GM19467 (cell line): ENCODE measurements around the gene ADORA3.
"Not testable (repeated sequence)": the region's sequence is repeated elsewhere in the genome, so short reads cannot be mapped to it uniquely, and the experiment has no call there.

ENCODE experiments used
- ATAC-seq: cut with Tn5 transposase; IDR thresholded peaks from one replicate; pipeline ENCODE4 v1.9.1; 2021; ENCODE audit warnings: mild to moderate bottlenecking, moderate library complexity; ENCODE audit not compliant: unreplicated experiment

The ADORA3 gene

DNA sequence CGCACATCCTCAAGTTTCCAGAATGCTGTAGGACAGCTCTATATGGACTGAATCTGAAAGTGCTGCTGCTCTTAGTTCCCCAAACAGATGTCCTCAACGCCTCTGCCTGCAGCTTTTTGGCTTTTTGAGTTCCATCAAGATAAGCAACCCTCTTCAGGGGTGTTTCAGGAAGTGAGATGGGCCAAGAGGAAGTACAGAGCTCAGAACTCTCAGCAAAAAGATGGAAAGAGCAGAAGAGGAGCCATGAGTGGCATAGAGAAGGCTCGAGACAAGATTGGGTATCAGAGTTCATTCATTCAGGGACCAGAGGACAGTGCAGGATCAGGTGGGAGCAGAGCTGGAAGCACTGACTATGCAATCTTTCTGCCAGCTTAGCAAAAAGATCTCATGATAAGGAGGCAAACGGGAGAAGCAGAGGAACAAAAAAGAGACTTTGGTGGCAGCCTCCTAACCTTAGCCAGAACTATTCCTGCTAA is at the start of gene ADORA3, which contains the start of gene TMIGD3:
ADORA3 (minus strand) TSS at position 49 of the 476 bp plus-strand sequence. CDS start 279 bp downstream, outside the sequence.
TMIGD3 (minus strand) TSS at position 49 of the 476 bp plus-strand sequence. CDS start 279 bp downstream, outside the sequence.
- no peak for ATAC-seq

DNA sequence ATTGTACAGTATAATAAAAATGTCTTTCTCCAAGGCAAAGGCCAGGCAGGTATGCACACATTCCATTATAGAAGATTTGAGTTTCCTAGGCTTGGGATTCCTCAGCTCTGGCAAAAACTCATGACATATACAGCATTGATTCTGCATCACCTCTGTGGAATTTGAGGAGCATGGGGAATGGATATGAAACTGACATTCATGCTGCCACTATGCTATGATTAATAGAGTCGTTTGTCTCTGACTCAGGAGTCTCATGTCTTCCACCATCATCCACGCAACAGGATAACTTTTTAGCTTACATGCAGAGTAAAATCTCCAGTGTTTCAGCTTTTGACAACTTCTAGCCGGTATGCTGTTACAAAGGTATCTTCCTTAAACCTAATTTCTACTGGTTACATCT is 49.8 kb upstream of the ADORA3 start:
- no peak for ATAC-seq

DNA sequence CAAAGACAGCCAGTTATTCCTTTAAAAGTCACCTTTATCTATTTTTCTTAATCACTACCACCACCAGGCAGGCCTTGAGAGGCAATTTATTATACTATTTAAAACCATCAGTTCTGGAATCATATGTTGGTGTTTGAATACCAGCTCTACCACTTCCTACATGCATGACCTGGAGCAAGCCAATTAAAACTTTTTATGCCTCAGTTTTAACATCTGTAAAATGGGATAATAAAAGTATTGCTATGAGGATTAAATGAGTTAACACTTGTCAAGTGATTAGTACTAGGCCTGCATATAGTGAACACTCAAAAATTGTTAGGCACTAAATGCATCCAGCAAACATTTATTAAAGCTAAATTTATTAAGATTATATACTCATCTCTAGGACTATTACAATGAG is 49.2 kb upstream of the ADORA3 start:
- ATAC-seq: no peak

DNA sequence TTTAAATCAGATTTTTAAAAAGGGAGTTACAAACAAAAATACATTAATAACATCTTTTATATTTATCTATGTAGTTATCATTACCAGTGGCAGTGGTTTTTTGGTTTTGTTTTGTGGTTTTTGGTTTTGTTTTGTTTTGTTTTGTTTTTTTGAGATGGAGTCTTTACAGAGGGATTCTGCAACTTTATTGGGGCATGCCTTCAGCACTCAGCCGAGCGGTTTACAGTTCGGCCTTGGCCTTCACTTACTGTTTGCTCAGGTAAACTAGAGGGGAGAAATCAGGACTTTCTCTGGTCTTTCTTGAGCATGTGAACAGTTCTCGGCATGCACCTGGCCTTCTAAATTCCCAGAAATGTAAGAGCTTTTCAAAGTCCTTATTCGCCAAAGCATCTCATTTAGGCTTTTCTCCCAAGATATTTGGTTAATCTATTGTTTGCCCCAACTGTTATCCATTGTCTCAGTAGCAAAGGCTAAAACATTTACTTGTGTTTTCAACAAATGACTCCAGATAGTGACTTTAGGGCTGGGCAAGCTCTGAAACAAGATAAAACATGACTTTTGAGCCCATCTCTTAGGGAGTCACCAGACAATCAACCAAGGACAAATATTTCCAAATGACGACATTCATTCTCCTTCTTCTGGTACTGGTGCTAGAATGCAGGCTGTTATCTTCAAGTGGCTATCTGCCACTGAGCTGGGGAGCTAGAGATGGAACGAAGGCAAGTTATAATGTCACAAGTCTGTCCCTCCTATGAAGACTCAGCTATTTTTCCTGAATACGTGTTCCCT is 48.4 kb upstream of the ADORA3 start:
- ATAC-seq: no peak

DNA sequence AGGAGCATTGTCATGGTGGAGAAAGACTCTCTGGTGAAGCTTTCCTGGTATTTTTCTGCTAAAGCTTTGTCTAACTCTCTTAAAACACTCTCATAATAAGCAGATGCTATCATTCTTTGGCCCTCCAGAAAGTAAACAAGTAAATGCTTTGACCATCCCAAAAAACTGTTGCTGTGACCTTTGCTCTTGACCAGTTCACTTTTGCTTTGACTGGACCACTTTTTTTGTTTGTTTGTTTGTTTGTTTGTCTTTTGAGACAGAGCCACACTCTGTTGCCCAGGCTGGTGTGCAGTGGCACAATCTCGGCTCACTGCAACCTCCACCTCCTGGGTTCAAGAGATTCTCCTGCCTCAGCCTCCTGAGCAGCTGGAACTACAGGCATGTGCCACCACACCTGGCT is 44.4 kb upstream of the ADORA3 start:
- not testable (repeated sequence) for ATAC-seq

DNA sequence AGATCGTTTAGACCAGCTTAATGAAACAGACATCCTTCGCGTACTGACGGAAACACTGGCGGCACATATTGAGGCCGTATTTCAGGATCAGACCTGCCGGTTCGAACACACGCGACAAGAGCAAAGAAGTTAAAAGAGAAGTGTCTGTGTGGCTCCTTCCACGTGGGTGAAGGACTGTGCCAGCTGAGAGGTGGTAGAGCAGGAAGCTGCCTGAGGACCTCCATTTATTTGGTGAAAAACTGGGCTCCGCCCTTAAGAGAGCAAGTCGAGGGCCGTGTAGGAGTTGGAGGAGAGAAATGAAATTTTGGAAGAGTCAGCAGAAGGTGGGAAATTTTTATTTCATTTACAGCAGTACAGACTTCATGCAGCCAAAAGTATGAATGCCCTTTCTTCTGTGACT is 38.8 kb upstream of the ADORA3 start:
- no peak for ATAC-seq

DNA sequence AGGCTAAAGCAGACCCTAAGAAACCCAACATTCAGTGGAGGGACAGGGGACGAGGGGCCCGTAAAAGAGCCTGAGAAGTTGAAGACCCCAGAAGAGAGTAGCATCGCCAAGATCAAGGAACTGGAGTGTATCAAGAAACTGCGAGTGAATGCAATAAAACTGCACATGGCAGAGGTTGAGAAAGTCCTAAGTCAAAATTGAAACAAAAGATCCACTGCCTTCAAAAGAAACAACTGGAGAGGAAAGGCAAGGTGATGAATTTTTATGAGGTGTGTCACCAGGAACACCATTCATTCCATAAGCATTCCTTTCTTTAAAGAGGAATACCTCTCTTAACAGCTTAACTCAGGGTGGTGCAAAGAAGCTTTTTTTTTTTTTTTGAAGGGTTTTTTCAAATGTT is 38.3 kb upstream of the ADORA3 start:
- no peak for ATAC-seq

DNA sequence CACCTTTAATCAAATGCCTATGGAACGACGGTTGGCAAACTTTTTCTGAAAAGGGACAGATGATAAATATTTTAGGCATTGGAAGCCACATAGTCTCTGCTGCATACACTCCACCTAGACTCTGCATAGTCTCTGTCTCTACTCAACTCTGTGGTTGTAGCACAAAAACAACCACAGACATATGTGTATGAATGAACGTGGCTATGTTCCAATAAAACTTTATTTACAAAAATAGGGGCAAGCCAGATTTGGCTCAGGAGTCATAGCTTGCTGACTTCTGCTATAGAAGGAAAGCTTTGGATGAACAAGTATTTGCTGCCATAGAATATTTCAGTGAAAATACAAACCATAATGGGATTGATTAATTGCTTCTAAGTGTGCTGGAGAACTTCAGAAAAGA is 37.5 kb upstream of the ADORA3 start:
- no peak for ATAC-seq

DNA sequence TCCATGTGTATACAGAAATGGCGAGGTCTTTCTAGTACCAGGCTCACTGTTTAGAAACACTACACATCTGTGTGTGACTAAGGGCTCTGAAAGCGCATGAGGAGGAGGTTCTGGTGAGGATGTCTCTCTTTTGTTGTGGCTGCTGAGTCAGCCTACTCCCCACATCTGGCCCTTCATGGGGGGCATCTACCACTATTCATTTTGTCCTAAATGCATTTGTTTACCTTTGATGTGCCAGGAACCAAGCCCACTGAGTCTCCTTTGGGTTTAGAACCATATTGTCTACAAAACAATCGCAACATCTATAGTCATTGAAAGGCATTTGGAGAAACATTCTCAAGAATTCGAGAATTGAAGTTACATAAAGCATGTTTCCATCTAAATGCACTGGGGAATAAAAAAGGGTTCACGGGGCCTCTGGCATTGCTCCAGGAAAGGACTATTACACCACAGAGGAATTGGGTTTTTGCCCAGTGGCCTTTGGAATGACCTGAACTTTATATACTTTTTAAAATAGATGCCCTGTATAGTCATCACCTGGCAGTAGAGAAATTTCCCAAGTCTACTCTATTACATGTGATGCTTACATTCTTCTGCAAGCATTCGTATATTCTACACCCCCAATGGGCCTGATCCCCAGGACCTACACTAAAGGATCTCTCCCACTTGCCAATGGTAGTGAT is 35.1 kb upstream of the ADORA3 start:
- no peak for ATAC-seq

DNA sequence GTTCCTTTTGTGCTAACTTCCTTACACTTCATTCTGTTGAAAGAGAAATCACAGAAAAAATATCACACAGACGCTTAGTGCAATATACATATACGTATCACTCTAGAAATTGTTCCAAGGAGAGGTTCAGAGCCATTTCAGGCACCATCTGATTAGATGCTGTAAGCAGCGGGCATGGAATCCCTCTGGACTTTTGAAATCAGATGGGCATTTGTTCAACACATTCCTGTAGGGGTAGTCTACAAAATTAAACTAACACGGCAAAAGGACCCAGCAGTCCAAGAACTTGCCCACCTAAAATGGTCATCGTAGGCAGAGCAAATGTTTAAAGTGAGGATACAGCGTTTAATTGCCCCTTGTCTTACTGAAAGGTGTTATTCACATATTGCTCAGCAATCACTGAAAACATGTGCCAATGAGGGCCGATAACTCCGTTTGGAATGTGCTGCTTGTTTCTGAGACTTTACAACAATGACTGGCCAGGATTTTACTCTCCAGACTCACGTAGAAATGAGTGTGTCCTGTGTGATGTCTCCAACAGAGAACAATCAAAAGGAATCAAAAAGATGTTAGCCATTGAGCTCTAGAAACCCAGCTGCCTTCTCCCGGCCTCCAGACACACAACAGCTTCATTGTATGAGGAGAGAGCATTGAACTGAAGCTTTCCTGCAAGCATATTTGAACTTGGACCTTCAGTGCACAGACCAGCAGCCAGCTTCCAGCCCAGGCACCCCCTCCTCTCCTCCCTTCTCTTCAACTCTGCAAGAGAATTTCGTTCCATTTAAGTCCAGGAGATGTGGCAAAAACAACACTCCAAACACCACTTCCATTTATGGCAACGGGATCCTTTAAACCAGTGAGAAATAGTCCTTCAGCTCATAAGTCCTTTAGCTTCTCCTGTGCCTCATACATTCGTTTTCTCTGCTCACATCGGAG is 32.1 kb upstream of the ADORA3 start:
- no peak for ATAC-seq

DNA sequence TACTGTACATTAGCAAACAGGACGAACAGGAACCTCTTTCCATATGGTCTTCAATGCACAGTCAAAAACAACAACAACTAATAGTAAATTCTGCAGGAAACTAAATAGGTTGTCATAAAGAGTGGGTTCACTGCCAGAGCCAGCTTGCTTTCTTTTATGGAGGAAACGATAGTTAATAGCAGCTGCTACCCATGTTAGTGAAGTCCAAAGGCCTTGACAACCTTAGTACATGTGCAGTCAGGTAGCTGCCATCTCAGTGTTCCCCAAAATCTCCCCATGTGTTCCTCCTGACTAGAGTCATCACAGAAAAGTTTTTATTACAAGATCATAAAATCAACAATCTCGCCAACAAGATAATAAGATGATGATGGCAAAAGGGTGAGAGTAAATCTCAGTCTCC is 16.6 kb upstream of the ADORA3 start:
- no peak for ATAC-seq

DNA sequence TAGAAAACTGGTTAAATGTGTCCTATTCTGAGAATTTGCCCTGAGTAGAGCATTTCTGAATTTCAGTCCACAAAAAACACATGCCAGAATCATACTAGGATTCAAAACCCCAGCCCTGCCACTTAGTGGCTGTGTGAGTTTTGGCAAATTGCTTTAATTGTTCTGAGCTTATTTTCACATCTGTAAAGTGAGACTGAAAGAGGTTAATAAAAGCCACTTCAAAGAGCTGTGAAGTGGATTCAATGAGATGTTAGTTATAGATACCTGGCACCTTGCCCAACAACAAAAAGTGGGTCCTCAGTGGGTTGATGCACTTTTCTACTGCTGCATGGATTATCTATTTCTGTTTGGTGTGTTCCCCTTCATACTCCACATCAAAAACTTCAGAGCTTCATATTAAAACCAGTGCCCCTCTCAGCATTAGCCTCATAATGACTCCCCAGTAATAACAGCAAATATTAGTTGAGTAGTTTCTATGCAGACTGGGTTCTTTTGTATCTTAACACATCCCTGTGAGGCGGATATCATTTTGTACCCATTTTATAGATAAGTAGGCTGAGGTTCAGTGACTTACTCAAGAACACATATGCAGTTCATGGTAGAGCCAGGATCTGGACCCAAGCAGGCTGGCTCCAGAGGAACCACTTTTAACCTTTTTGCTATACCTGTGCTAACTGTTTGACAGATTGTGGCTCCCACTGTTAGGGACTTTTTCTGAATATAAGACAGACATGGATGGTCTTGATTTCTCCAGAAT is 14.2 kb upstream of the ADORA3 start:
- ATAC-seq: no peak

DNA sequence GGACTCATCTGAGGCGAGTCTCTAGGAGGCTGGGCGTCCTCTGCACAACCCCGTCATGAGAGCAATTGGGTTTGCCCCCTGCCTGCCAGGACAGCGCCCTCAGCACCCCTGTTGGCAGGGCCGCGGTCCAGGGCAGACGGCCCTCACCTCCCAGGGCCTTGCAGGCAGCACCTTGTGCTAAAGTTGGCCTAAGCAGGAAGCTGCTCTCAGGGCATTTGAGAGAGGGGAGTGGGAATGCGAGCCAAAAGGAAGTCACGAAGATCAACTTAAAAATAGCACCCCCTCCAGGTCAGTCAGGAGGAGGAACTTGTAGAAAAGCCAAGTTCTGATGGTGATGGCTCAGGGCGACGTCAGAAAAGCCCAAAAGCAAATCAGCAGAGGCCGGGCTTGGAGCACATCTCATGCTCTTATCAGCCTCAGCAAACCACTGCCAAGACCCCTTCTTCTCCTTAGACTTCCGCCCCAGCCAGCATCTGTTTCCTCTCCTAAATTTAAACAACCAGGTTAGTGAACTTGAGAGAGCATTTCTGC is 12.6 kb upstream of the ADORA3 start:
- no peak for ATAC-seq

DNA sequence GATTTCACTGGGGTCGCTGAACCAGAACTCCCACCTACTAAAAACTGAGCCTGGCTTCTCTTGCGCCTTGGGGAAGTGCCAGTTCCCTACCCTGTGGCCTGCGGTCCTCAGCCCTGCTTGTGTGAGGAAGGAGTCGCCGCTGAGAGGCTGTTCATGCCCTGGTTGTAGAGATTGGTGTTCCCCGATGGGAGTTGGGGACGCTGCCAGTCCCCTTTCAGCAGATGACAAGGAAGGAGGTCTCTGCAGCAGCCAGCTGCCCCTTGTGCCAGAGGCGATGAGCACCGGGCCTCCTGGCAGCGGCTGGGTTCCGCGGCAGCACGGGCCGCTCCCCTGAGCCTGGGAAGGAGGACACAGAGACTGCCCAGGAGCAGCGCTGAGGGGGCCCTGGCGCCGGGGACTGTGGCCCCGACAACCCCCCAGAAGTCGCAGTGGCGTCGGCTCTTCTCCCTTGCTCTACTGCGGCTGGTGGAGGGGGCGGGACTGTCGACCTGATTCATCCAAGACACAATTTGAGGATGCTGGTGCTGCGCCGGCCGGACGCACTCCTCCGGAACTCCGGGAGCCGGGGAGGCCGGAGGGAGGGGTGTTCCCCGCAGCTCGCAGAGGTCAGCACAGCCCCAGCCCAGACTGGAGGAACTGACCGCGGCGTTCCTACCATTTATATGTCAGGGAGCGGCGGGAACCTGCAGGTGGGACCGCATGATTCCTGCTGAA is 12.0 kb upstream of the ADORA3 start:
- no peak for ATAC-seq

DNA sequence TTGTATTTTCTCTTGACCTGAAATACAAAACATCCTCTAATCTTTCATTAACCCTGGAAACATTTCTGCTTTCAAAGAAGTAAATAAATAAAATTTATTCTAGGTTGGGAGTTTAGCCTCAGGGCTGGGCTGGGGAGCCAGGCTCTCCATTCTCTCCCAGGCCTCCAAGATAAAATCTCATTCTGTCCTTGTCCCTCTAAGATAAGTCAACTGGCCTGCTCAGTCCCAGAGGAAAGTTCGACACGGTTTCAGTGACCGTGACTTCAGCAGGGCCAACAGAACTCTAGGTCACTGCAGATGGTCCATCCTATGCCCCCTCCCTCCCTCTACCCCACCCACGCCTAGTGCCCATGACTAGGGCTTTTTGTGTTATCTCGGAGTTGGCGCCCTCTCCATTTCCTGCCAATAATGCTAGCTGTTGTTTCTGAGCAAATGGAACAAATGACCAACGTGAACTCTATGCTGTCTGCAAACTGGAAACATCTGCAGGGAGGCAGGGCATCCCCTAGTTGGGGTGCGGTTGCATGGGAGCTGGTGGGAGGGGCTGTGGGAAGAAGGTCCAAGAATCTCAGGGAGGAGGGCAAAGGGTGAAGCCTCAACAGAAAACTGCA is 10.1 kb upstream of the ADORA3 start:
- ATAC-seq: no peak

DNA sequence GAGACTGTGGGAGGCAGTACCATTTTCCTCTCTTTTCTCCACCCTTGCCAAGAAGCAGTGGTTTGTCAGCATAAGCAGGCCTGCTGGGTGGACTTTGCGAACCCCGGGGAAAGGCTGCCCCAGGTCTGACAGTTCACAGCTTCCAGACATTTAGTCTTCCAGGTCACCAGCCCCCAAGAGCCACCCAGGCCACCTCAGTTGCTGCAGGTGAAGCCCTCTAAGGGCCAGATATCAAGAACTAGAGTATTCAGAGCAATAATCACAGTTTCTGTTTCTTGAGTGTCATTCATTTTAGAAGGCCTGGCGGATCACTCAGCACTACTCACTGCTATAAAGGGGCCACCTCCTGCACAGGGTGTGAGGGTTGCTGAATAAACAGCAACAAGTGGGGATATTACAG is 9.5 kb upstream of the ADORA3 start:
- no peak for ATAC-seq

DNA sequence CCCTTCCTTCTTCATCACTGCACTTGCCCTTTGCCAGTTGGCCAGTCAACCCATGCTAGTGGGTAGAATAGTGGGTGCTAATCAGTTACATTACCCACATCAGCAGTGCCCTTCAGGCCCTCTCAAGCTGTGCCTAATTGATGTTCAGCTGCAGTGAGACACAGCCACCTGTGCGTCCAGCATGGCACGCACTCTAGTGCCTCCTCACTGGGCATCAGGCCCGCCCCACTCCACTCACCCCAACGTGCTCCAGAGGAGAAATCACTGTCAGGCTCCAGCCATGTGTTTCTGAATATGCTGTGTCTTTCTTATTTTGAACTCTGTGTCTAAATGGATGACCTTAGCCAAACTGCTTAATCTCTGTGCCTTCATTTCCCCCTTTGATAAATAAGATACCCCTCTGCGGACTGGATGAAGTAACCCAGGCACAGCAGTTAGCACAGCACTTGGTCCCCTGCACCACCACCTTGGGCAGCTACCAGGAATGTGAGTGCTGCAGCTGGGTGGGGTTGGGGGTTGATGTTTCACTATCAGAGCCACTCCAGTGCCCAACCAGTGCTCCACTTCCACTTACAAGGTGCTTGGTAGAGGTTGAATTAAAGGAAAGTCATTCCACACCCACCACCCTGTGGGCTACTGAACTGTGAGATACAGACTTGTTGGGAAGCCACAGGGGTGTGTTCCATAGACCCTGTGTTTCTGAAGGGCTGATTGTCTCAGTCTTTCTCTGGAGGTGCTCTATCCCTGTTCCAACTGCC is 8.9 kb upstream of the ADORA3 start:
- no peak for ATAC-seq

DNA sequence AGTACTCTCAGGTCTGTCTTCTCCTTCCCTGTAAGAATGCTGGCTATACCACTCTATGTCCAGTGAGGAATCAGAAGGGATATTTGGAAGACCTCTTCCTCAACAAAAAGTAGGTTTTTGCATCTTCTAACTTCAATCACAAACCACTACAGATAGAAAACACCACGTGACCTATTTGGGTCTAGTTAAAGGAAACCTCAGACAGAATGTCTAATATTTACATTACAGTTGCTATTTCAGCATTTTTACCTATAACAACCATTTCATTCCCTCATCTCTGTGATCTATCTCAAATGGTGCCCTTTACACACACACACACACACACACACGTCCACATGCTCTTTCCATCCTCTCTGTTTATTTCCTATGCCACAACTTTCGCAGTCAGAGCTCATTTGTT is 7.9 kb upstream of the ADORA3 start:
- no peak for ATAC-seq
